ENCODE results near the gene TTC7B. TPM values are rescaled to one million over a fixed set of nuclear protein-coding genes. Genes with fewer than 3 reads are reported as not detected.

TTC7B gene
- total and polyA plus RNA-seq, 2 donors (not counting 3 experiments of a cell fraction or from before 2014, with no cell fraction given): 46.8 to 76.5 TPM

- intact Hi-C loops (cut with micrococcal nuclease) (no loop called here), dilution Hi-C loops (cut with MboI; ENCODE audit: extremely low pct_ligation_motif_present, low sequenced_read_pairs) (no loop called here)
- TF ChIP-seq GATA2 (IDR thresholded peaks at IDR 0.05; ENCODE audit: insufficient read depth, insufficient read length, low read depth, low read length) (no peak), POLR2AphosphoS5 (IDR thresholded peaks at IDR 0.05; ENCODE audit: insufficient read depth, low read depth, low read length) (no peak)
- no peak overlapping the region for H3K9ac ChIP-seq (replicated peaks; ENCODE audit: extremely low read depth, insufficient read depth, low read length)
- BruUV-seq (replicated peaks): no TSS peak
- ChIA-PET POLR2A (no interaction called here), CTCF (interaction anchor here (1.1 to 2.3 kb wide), 3 partner anchors 12 to 220 kb away, joined by 3 to 14 read pairs (median 4); no protein-coding TSS in a partner anchor)
- H3K27ac ChIP-seq (ENCODE audit: insufficient read depth, low read depth, low read length): no peak overlapping the region
- no peak overlapping the region for H3K4me3 ChIP-seq (replicated peaks in 1 of 3; ENCODE audit: insufficient read depth in 1 of 3, low read depth in 1 of 3, low read length in 3 of 3)
- H3K36me3 ChIP-seq (ENCODE audit: control insufficient read depth in 2 of 2, extremely low read depth in 1 of 2, insufficient read depth in 2 of 2, low read length in 2 of 2): no peaks in the 10 kb centered on the region
- H3K79me2 ChIP-seq (ENCODE audit: control insufficient read depth, insufficient read depth, low read length): no peaks in the 10 kb centered on the region
- no peaks in the 10 kb centered on the region for H3K4me1 ChIP-seq (ENCODE audit: control insufficient read depth, extremely low read depth, insufficient read depth, low read length)
- no peak overlapping the region for H2AFZ ChIP-seq (ENCODE audit: low read depth, low read length)
- no peaks in the 10 kb centered on the region for H4K20me1 ChIP-seq (replicated peaks; ENCODE audit: control insufficient read depth, extremely low read depth, insufficient read depth, low read length)
- no peak for FAIRE-seq
- no peak overlapping the region for H3K4me2 ChIP-seq (ENCODE audit: insufficient read depth, low read length)
- DNase-seq (ENCODE audit: low read depth, low spot score): no peak
- H3K9me1 ChIP-seq (replicated peaks; ENCODE audit: control insufficient read depth, extremely low read depth, insufficient read depth, low read length): no peaks in the 10 kb centered on the region
- H3K27me3 ChIP-seq (ENCODE audit: control insufficient read depth in 2 of 2, insufficient read depth in 2 of 2, low read length in 2 of 2): no peaks in the 10 kb centered on the region
- H3K9me3 ChIP-seq (replicated peaks; ENCODE audit: control insufficient read depth, insufficient read depth, low read length): no peaks in the 10 kb centered on the region
Observed at GRCh38 chr14:90521084-90521929, 294.9 kb downstream of the TTC7B start.

- Histone ChIP-seq H4K20me1 (replicated peaks; ENCODE audit: control insufficient read depth, extremely low read depth, insufficient read depth, low read length) (no peaks in the 10 kb centered on the region), H3K79me2 (ENCODE audit: control insufficient read depth, insufficient read depth, low read length) (no peaks in the 10 kb centered on the region), H3K36me3 (ENCODE audit: control insufficient read depth in 2 of 2, extremely low read depth in 1 of 2, insufficient read depth in 2 of 2, low read length in 2 of 2) (no peaks in the 10 kb centered on the region), H3K4me3 (replicated peaks in 1 of 3; ENCODE audit: insufficient read depth in 1 of 3, low read depth in 1 of 3, low read length in 3 of 3) (no peak overlapping the region), H3K27me3 (ENCODE audit: control insufficient read depth in 2 of 2, insufficient read depth in 2 of 2, low read length in 2 of 2) (no peaks in the 10 kb centered on the region), H2AFZ (ENCODE audit: low read depth, low read length) (no peak overlapping the region), H3K9me1 (replicated peaks; ENCODE audit: control insufficient read depth, extremely low read depth, insufficient read depth, low read length) (no peaks in the 10 kb centered on the region), H3K9me3 (replicated peaks; ENCODE audit: control insufficient read depth, insufficient read depth, low read length) (no peaks in the 10 kb centered on the region), H3K4me1 (ENCODE audit: control insufficient read depth, extremely low read depth, insufficient read depth, low read length) (no peaks in the 10 kb centered on the region), H3K9ac (replicated peaks; ENCODE audit: extremely low read depth, insufficient read depth, low read length) (no peak overlapping the region), H3K4me2 (ENCODE audit: insufficient read depth, low read length) (no peak overlapping the region), H3K27ac (ENCODE audit: insufficient read depth, low read depth, low read length) (no peak overlapping the region)
- no TSS peak for BruUV-seq (replicated peaks)
- ChIA-PET CTCF (interaction anchor here (1.1 to 2.3 kb wide), 3 partner anchors 11 to 219 kb away, joined by 3 to 14 read pairs (median 4); no protein-coding TSS in a partner anchor), POLR2A (no interaction called here)
- FAIRE-seq (no peak), DNase-seq (ENCODE audit: low read depth, low spot score) (no peak)
- no peak for TF ChIP-seq GATA2 (IDR thresholded peaks at IDR 0.05; ENCODE audit: insufficient read depth, insufficient read length, low read depth, low read length)
- no peak for TF ChIP-seq MYC (IDR thresholded peaks at IDR 0.05; ENCODE audit: low read depth, low read length)
- TF ChIP-seq POLR2AphosphoS5 (IDR thresholded peaks at IDR 0.05; ENCODE audit: insufficient read depth, low read depth, low read length): no peak
- no peak for TF ChIP-seq JUN (IDR thresholded peaks at IDR 0.05; ENCODE audit: borderline replicate concordance, insufficient read depth, insufficient read length, low read depth)
- no peak for TF ChIP-seq FOS (IDR thresholded peaks at IDR 0.05; ENCODE audit: borderline replicate concordance, insufficient read depth, low read length)
- TF ChIP-seq POLR2A (IDR thresholded peaks at IDR 0.05; ENCODE audit: low read depth, low read length): no peak
- TF ChIP-seq, protein P1, sequence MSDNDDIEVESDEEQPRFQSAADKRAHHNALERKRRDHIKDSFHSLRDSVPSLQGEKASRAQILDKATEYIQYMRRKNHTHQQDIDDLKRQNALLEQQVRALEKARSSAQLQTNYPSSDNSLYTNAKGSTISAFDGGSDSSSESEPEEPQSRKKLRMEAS (IDR thresholded peaks at IDR 0.05; ENCODE audit: insufficient read depth, insufficient read length): no peak
- TF ChIP-seq EZH2 (IDR thresholded peaks at IDR 0.05; ENCODE audit: borderline replicate concordance, low read depth, low read length, severe bottlenecking): no peak
- TF ChIP-seq, protein P2, sequence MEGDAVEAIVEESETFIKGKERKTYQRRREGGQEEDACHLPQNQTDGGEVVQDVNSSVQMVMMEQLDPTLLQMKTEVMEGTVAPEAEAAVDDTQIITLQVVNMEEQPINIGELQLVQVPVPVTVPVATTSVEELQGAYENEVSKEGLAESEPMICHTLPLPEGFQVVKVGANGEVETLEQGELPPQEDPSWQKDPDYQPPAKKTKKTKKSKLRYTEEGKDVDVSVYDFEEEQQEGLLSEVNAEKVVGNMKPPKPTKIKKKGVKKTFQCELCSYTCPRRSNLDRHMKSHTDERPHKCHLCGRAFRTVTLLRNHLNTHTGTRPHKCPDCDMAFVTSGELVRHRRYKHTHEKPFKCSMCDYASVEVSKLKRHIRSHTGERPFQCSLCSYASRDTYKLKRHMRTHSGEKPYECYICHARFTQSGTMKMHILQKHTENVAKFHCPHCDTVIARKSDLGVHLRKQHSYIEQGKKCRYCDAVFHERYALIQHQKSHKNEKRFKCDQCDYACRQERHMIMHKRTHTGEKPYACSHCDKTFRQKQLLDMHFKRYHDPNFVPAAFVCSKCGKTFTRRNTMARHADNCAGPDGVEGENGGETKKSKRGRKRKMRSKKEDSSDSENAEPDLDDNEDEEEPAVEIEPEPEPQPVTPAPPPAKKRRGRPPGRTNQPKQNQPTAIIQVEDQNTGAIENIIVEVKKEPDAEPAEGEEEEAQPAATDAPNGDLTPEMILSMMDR (IDR thresholded peaks at IDR 0.05; ENCODE audit: extremely low read depth in 1 of 2, insufficient read depth in 1 of 2, low read depth in 1 of 2, low read length in 2 of 2): no peak
- dilution Hi-C loops (cut with MboI; ENCODE audit: extremely low pct_ligation_motif_present, low sequenced_read_pairs): no loop called here
- intact Hi-C loops (cut with micrococcal nuclease): no loop called here
Observed at GRCh38 chr14:90520326-90520725, 295.9 kb downstream of the TTC7B start.

All from endothelial cell of umbilical vein (primary cell).